Measurements from ENCODE around the gene CDK2AP2.

DNA sequence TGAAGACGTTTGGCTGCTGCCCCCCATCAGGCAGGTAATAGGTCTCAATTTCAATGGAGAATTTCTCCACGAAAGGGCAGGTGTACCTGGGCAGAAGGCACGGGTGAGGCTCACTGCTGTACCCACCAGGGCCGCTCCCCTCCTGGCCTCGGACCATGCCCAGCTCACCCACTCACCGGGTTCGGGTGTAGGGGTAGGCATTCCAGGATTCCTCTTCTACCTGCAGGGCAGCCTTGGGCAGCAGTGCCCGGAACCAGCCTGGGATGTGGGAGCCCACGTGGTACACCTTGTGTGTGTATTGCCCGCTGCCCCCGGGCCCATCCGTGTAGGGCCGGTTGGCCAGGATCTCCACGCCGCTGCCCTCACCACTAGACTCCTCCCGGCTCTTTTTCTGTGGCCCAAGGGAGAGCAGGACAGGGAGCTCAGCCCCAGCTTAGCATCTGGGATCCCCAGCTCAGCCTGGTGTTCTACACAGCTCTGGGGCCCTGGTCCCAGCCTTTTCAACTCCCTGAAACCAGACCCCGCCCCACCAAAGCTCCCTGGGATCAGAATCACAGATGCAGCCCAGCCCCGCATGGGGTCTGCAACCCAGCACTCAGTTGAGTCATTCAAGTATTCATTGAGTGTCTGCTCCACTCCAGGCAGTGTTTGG is 5.5 kb downstream of the CDK2AP2 start:
- TF ChIP-seq CTCF (IDR thresholded peaks at IDR 0.05), result no peak
- no peak for TF ChIP-seq POLR2A (IDR thresholded peaks at IDR 0.05)
- no peak for TF ChIP-seq POLR2AphosphoS5 (IDR thresholded peaks at IDR 0.05)

Measured in upper lobe of left lung (tissue), 4 donors.